Gastrocnemius medialis (tissue), 4 donors: ENCODE data around the gene STAG1. TPM values are rescaled to one million over a fixed set of nuclear protein-coding genes. Genes with fewer than 3 reads are reported as not detected.

ENCODE experiments used
- ATAC-seq, 2 donors: fragments of 150-250 bp; one replicate each; pipeline ENCODE4 v1.9.1; 2016
- DNase-seq, 2 donors: peaks; one replicate each; pipeline ENCODE4 v3.0.0-alpha.2; 2019
- H3K27ac ChIP-seq, 4 donors: fragments of 200-600 bp; sonication (generic); 1 replicate in 1 of 4; 2 replicates in 3 of 4; pipeline ENCODE4 v1.5.1; 2016 to 2018; ENCODE audit warnings: mild to moderate bottlenecking in 2 of 4, moderate library complexity in 1 of 4
- H3K27me3 ChIP-seq, 3 donors: fragments of 200-600 bp; sonication (generic) in 2 of 3; 1 replicate in 1 of 3; 2 replicates in 2 of 3; pipeline versions ENCODE4 v1.5.1 to v1.6.0; 2016 to 2019; ENCODE audit warnings: mild to moderate bottlenecking in 1 of 3, moderate library complexity in 1 of 3
- H3K36me3 ChIP-seq, 2 donors: fragments of 200-600 bp; sonication (generic) in 1 of 2; one replicate each; pipeline ENCODE4 v1.5.1; 2017 to 2018
- H3K4me1 ChIP-seq, 2 donors: fragments of 200-600 bp; sonication (generic) in 1 of 2; one replicate each; pipeline ENCODE4 v1.5.1; 2016 to 2017; ENCODE audit warnings: mild to moderate bottlenecking in 2 of 2
- H3K4me3 ChIP-seq, 4 donors: fragments of 200-600 bp; sonication (generic) in 3 of 4; 1 replicate in 1 of 4; 2 replicates in 3 of 4; pipeline ENCODE4 v1.5.1; 2016 to 2019; ENCODE audit warnings: mild to moderate bottlenecking in 2 of 4
- H3K9me3 ChIP-seq, 3 donors: fragments of 200-600 bp; sonication (generic) in 2 of 3; 1 replicate in 1 of 3; 2 replicates in 2 of 3; pipeline ENCODE4 v1.5.1; 2016 to 2019
- POLR2A ChIP-seq, 2 donors: fragments of 450-650 bp; IDR thresholded peaks; one replicate each; pipeline ENCODE4 v1.6.1; 2017; ENCODE audit warnings: antibody characterized with exemption in 2 of 2, mild to moderate bottlenecking in 2 of 2, moderate library complexity in 2 of 2
- in situ Hi-C, 4 donors: fragments of 200-750 bp; cut with MboI; loops; one replicate each; pipeline versions ENCODE4 v1.15.0 to v1.8.0; 2017; ENCODE audit warnings: low sequenced_read_pairs in 4 of 4
- intact Hi-C: fragments of 100-400 bp; cut with DNase I; formaldehyde crosslinking; loops from one replicate; pipeline ENCODE4 v1.15.1; 2023; ENCODE audit warnings: low total_unique reads
- total RNA-seq, 4 donors: library from RNA; depleted of rRNA; stranded (reverse); fragments of >200 nt; gene quantifications; one replicate each; pipeline versions ENCODE4 v1.1.0 to v1.2.3, GENCODE V29; 2016
- TF ChIP-seq, protein P1 (sequence below), 5 experiments: fragments of 450-650 bp in 3 of 5; fragments of 200-600 bp in 2 of 5; sonication (generic) in 2 of 5; IDR thresholded peaks in 4 of 5; conservative IDR thresholded peaks in 1 of 5; 1 replicate in 4 of 5; 2 replicates in 1 of 5; pipeline ENCODE4 v1.5.1; 2016 to 2019; ENCODE audit warnings: antibody characterized with exemption in 5 of 5, mild to moderate bottlenecking in 3 of 5, moderate library complexity in 3 of 5

STAG1 gene
- total RNA-seq, 4 donors from 2014 or later, result 22.2 to 26.2 (median 23.7) TPM

DNA sequence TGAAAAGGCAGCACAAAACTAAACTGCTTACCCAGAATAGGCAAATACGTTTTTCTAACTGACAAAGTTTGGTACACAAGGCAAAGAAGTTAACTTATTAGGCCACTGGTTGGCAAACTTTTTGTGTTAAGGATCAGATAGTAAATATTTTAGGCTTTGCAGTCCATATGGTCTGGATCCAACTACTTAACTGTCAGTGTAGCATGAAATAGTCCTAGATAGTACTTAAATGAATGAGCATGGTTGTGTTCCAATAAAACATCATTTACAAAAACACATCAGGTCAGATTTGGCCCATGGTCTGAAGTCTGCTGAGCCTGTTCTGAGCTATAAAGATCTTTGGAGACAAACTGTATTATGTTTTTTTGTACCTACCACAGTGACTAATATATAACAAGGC is 365.1 kb downstream of the STAG1 start:
- no peak for TF ChIP-seq POLR2A (IDR thresholded peaks at IDR 0.05)
- TF ChIP-seq, protein P1, sequence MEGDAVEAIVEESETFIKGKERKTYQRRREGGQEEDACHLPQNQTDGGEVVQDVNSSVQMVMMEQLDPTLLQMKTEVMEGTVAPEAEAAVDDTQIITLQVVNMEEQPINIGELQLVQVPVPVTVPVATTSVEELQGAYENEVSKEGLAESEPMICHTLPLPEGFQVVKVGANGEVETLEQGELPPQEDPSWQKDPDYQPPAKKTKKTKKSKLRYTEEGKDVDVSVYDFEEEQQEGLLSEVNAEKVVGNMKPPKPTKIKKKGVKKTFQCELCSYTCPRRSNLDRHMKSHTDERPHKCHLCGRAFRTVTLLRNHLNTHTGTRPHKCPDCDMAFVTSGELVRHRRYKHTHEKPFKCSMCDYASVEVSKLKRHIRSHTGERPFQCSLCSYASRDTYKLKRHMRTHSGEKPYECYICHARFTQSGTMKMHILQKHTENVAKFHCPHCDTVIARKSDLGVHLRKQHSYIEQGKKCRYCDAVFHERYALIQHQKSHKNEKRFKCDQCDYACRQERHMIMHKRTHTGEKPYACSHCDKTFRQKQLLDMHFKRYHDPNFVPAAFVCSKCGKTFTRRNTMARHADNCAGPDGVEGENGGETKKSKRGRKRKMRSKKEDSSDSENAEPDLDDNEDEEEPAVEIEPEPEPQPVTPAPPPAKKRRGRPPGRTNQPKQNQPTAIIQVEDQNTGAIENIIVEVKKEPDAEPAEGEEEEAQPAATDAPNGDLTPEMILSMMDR (IDR thresholded peaks at IDR 0.05 in 4 of 5, conservative IDR thresholded peaks at IDR 0.05 in 1 of 5), result no peak
- intact Hi-C loops (no loop called here), in situ Hi-C loops (loop anchor here in 3 of 4 donors (10.0 to 25.0 kb wide), 4 partner anchors 300 to 638 kb away; no protein-coding TSS in a partner anchor)
- Histone ChIP-seq H3K4me3 (no peak overlapping the region), H3K27me3 (no peaks in the 10 kb centered on the region), H3K9me3 (no peaks in the 10 kb centered on the region), H3K27ac (no peak overlapping the region), H3K36me3 (no peaks in the 10 kb centered on the region), H3K4me1 (no peaks in the 10 kb centered on the region)
- ATAC-seq (no peak), DNase-seq (no peak)

DNA sequence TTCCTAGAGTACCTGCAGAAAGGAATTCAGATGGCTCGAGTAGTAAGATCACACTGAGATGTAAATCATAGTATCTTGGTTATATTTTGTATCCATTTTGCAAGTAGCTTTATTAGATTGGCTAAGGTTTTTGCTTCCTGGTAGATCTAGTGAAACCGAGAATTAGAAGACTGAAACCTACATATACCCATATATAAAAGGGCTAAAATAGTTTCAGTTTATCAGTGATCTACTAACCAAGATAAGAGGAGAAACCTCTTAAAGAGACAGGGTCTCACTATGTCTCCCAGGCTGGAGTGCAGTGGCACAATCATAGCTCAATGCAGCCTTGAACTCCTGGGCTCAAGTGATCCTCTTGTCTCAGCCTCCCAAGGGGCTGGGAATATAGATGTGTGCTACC is 366.7 kb downstream of the STAG1 start:
- no peaks in the 10 kb centered on the region for H3K36me3 ChIP-seq
- in situ Hi-C loops, result loop anchor here in 3 of 4 donors (10.0 to 25.0 kb wide), 4 partner anchors 298 to 639 kb away; no protein-coding TSS in a partner anchor
- no peak for TF ChIP-seq POLR2A (IDR thresholded peaks at IDR 0.05)
- TF ChIP-seq, protein P1 (IDR thresholded peaks at IDR 0.05 in 4 of 5, conservative IDR thresholded peaks at IDR 0.05 in 1 of 5), result no peak
- no peak for DNase-seq
- no peak for ATAC-seq
- H3K9me3 ChIP-seq, result no peaks in the 10 kb centered on the region
- intact Hi-C loops, result no loop called here
- H3K4me1 ChIP-seq, result no peaks in the 10 kb centered on the region
- no peaks in the 10 kb centered on the region for H3K27me3 ChIP-seq
- no peak overlapping the region for H3K27ac ChIP-seq
- no peak overlapping the region for H3K4me3 ChIP-seq

DNA sequence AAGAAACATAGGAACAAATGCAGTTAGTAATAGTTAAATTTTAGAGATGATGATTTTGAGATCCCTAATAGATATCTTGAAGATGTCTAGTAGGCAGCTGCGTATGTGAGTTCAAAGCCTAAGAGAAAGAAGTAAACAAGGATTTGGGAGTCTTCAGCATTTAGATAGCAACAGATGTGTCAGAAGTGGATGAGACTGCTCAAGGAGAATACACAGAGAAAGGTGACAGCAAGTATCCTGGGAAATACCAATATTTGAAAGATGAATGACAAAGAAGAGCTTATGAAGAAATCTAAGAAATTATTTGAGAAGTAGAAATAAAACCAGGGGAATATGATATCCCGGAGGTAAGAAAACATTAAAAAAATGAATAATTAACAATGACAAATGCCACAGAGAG is 371.1 kb downstream of the STAG1 start:
- TF ChIP-seq POLR2A (IDR thresholded peaks at IDR 0.05), result no peak
- TF ChIP-seq, protein P1 (IDR thresholded peaks at IDR 0.05 in 4 of 5, conservative IDR thresholded peaks at IDR 0.05 in 1 of 5), result no peak
- H3K4me1 ChIP-seq, result no peaks in the 10 kb centered on the region
- DNase-seq (no peak), ATAC-seq (no peak)
- intact Hi-C loops, result no loop called here
- no peaks in the 10 kb centered on the region for H3K9me3 ChIP-seq
- no peaks in the 10 kb centered on the region for H3K27me3 ChIP-seq
- H3K27ac ChIP-seq, result no peak overlapping the region
- H3K4me3 ChIP-seq, result no peak overlapping the region
- in situ Hi-C loops, result loop anchor here in 3 of 4 donors (10.0 to 25.0 kb wide), 4 partner anchors 294 to 644 kb away; no protein-coding TSS in a partner anchor
- peaks cover 0 to 5% of the 10 kb centered on the region in 2 donors for H3K36me3 ChIP-seq

DNA sequence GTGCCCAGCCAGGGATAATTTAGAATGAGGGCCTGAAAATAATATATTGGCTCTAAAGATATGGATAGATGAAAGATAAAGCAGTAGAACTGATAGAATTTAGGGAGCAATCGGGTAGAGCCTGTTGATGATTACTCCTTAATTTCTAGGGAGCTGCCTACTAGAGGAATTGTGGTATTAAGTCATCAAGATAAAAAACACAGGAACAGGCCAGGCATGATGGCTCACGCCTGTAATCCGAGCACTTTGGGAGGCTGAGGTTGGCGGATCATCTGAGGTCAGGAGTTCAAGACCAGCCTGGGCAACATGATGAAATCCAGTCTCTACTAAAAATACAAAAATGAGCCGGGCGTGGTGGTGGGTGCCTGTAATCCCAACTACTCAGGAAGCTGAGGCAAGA is 371.6 kb downstream of the STAG1 start:
- in situ Hi-C loops, result loop anchor here in 3 of 4 donors (10.0 to 25.0 kb wide), 4 partner anchors 293 to 644 kb away; no protein-coding TSS in a partner anchor
- ATAC-seq (no peak), DNase-seq (no peak)
- Histone ChIP-seq H3K4me3 (no peak overlapping the region), H3K9me3 (no peaks in the 10 kb centered on the region), H3K27ac (no peak overlapping the region), H3K36me3 (peaks cover 0 to 5% of the 10 kb centered on the region in 2 donors), H3K27me3 (no peaks in the 10 kb centered on the region), H3K4me1 (no peaks in the 10 kb centered on the region)
- intact Hi-C loops, result no loop called here
- no peak for TF ChIP-seq POLR2A (IDR thresholded peaks at IDR 0.05)
- TF ChIP-seq, protein P1 (IDR thresholded peaks at IDR 0.05 in 4 of 5, conservative IDR thresholded peaks at IDR 0.05 in 1 of 5), result no peak

DNA sequence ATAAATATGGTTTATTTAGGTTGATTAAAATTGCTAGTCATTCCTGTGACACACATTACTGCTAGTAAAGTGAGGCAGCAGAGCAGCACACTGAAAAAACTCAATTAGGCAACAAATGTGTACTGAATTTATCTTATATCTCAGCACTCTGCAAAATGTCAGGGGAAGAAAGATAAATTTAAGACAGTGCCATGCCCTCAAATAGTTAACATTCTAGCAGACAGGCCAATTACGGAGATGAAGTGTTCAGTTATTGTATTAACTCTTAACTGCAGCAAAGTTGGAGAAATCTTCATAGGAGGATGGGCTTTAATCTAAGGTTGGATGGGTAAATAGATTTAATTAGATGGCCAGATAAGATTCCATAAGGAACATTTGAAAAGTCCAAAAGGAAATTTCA is 374.2 kb downstream of the STAG1 start:
- TF ChIP-seq, protein P1 (IDR thresholded peaks at IDR 0.05 in 4 of 5, conservative IDR thresholded peaks at IDR 0.05 in 1 of 5), result no peak
- no peak for TF ChIP-seq POLR2A (IDR thresholded peaks at IDR 0.05)
- no peak overlapping the region for H3K27ac ChIP-seq
- no peak overlapping the region for H3K4me3 ChIP-seq
- DNase-seq (no peak), ATAC-seq (no peak)
- peaks cover 0 to 9% of the 10 kb centered on the region in 2 donors for H3K36me3 ChIP-seq
- in situ Hi-C loops, result loop anchor here in 3 of 4 donors (25.0 kb wide), 3 partner anchors 291 to 634 kb away; no protein-coding TSS in a partner anchor
- H3K27me3 ChIP-seq, result no peaks in the 10 kb centered on the region
- H3K9me3 ChIP-seq, result no peaks in the 10 kb centered on the region
- no peaks in the 10 kb centered on the region for H3K4me1 ChIP-seq
- intact Hi-C loops, result no loop called here
